GM19395 (cell line): Measurements from ENCODE around the gene GHRHR.

Experiments used
- ATAC-seq: cut with Tn5 transposase; IDR thresholded peaks from one replicate; pipeline ENCODE4 v1.9.1; 2021; ENCODE audit warnings: mild to moderate bottlenecking, moderate library complexity; ENCODE audit not compliant: unreplicated experiment

Gene GHRHR

GRCh38 chr7:30983914-30984247 lies 20.1 kb downstream of the GHRHR start:
- ATAC-seq, result no peak

GRCh38 chr7:30984359-30985107 lies 20.8 kb downstream of the GHRHR start:
- no peak for ATAC-seq

DNA sequence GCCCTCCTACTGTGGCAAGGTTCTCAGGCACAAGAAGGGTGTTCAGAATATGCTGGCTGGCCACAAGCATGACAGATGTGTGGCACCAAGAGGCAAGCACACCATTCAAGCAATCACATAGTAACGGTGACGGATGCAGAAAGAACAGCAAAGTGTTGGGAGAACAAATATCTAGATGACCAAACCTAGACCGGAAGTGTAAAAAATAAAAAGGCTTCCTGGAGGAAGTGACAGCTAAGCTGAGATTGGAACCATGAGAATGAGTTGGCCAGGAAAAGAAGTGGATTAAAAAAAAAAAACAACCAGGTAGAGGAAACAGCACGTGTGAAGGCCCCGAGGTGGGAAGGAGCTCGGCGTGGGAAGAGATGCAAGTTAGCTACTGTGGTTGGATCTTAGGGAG lies 22.0 kb downstream of the GHRHR start:
- no peak for ATAC-seq

- no peak for ATAC-seq
Observed at GRCh38 chr7:30986331-30986730, 22.6 kb downstream of the GHRHR start.

GRCh38 chr7:30986738-30987137 lies 23.0 kb downstream of the GHRHR start:
- no peak for ATAC-seq

DNA sequence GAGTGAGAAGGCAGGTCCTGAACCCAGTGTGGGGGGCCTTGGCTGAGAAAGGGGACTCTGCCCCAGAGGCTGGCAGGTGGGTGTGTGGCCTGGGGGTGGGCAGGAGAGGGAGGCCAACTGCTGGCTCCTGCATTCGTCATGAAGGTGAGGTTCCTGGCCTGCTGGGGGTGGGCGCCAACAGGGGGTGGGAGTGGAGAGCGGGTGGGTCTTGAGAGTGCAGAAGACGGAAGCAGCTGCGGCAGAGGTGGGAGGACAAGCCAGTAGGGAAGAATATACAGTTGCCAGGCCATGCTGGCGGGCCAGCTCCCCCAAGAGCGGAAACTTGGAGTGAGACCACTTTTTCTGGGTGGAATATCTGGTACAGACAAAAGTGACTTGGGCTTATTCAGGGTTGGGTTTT lies 23.4 kb downstream of the GHRHR start:
- ATAC-seq, result no peak

GRCh38 chr7:30987936-30988335 lies 24.2 kb downstream of the GHRHR start:
- ATAC-seq, result no peak

- no peak for ATAC-seq
Observed at GRCh38 chr7:30988351-30989005, 24.7 kb downstream of the GHRHR start.

- no peak for ATAC-seq
Observed at GRCh38 chr7:30989008-30989823, 25.5 kb downstream of the GHRHR start.

GRCh38 chr7:30989824-30990672 lies 26.3 kb downstream of the GHRHR start:
- ATAC-seq, result no peak

- no peak for ATAC-seq
Observed at GRCh38 chr7:30990673-30991170, 27.0 kb downstream of the GHRHR start.

- no peak for ATAC-seq
Observed at GRCh38 chr7:30992414-30992813, 28.7 kb downstream of the GHRHR start.

GRCh38 chr7:30994206-30995100 lies 30.7 kb downstream of the GHRHR start:
- no peak for ATAC-seq

GRCh38 chr7:30995536-30995935 lies 31.8 kb downstream of the GHRHR start:
- ATAC-seq, result no peak

DNA sequence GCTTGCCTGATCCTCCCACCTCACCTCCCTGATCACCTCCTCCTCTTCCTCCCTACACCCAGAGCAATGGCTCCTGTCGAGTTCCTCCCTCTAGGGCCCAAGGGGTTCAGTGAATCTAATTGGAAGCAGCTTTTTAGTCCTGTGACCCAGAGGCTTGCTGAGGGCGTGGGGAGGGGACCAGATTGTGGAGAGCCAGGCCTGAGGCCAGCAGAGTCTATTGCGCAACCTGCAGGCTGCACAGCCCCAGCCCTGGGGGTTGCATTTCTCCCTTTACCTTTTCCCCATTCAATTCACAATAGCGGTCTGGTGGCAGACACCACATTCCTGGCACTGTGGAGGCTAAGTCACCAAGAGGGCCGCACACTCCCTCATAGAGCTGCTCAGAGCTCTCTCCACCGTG lies 32.5 kb downstream of the GHRHR start:
- no peak for ATAC-seq

DNA sequence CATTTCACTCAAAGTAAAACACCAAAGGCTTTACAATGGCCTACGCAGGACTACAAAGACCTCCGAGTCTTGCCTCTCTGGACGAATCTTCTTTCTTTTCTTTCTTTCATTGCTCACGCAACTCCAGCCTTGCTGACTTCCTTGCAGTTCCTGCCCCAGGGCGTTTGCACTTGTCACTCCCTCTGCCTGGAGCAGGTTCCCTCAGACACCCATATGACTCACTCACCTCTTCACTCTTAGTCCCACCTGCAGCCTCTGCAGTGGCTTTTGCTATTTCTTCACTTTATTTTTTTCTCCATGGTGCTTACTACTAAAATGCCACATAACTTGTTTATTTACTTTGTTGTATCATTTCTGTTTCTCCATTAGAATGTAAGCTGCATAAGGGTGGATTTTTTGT lies 33.1 kb downstream of the GHRHR start:
- ATAC-seq, result no peak

DNA sequence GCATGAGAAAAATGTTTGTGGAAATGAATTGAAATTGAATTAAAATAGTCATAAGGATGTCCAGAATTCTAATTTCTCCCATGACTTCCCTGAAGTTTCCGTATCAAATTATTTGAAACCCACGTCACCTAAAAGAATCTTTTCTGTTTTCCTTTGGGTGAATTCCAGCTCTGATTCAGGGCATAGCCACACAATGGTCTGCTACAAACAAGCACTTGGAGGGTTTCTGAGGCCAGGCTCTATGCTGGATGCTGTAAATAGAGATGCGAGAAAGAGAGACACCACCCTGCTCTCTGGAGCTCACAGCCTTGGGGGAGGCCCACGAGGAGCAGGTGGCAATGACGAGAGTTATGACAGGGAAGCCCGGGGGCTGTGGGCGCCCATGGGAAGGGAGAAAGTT lies 33.6 kb downstream of the GHRHR start:
- ATAC-seq, result no peak

GRCh38 chr7:30998180-30998579 lies 34.4 kb downstream of the GHRHR start:
- no peak for ATAC-seq

DNA sequence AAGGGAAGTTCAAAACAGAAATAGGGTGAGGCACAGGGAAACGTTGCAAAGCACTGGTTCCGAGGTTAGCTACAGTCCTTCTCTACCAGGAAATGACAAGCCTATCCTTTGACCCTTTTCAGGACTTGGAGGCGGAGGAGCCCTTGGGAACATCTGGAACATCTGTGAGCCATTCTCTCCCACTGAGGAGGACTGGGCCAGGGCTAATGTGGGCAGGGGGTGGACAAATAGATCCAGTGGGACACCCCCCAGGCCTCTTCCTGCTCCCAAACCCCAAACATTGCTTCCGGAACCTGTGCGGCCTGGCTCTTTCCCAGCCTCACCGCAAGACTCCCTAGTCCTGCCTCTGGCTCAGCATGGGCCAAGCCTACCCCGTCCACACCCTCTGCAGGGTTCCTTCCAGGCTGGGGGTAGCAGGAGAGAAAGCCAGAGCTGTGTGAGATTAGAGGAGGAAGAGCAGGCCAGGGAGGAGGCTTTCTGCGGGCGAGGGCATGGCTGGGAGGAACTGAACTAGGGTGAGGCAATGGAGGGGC lies 36.5 kb downstream of the GHRHR start:
- no peak for ATAC-seq

- ATAC-seq, result no peak
Observed at GRCh38 chr7:31000779-31001178, 37.0 kb downstream of the GHRHR start.
